Heart right ventricle (tissue), 16 donors: ENCODE measurements around the gene SLC9C2. TPM values are rescaled to one million over a fixed set of nuclear protein-coding genes. Genes with fewer than 3 reads are reported as not detected.
A peak's percentile ranks its signal among the peaks of the same experiment; 100 is the strongest.

Experiments used
- ATAC-seq, 8 donors: fragments of 200-7000 bp; cut with Tn5 transposase; one replicate each; pipeline ENCODE4 v1.9.1; 2020; ENCODE audit warnings: mild to moderate bottlenecking in 8 of 8, moderate library complexity in 8 of 8, moderate number of reproducible peaks in 1 of 8
- DNase-seq, 2 donors: peaks; one replicate each; pipeline ENCODE4 v3.0.0-alpha.2; 2020
- H3K27ac ChIP-seq, 10 donors: fragments of 200-600 bp; sonication (generic) in 2 of 10; one replicate each; pipeline versions ENCODE4 v1.5.0 to v1.8.0; 2020 to 2022; ENCODE audit warnings: mild to moderate bottlenecking in 3 of 10
- H3K27me3 ChIP-seq, 7 donors: fragments of 200-600 bp; one replicate each; pipeline ENCODE4 v1.8.0; 2021 to 2022; ENCODE audit warnings: mild to moderate bottlenecking in 2 of 7
- H3K36me3 ChIP-seq, 9 donors: fragments of 200-600 bp; sonication (generic) in 1 of 9; one replicate each; pipeline versions ENCODE4 v1.5.0 to v1.8.0; 2020 to 2022; ENCODE audit warnings: mild to moderate bottlenecking in 2 of 9
- H3K4me1 ChIP-seq, 9 donors: fragments of 200-600 bp; sonication (generic) in 1 of 9; one replicate each; pipeline versions ENCODE4 v1.5.0 to v1.8.0; 2020 to 2022; ENCODE audit warnings: mild to moderate bottlenecking in 4 of 9
- H3K4me3 ChIP-seq, 10 donors: fragments of 200-600 bp; sonication (generic) in 2 of 10; one replicate each; pipeline versions ENCODE4 v1.5.0 to v1.8.0; 2020 to 2022; ENCODE audit warnings: mild to moderate bottlenecking in 7 of 10, moderate library complexity in 2 of 10
- H3K9me3 ChIP-seq, 11 donors: fragments of 200-600 bp in 10 of 11; sonication (generic) in 2 of 11; one replicate each; pipeline versions ENCODE4 v1.5.0 to v1.8.0; 2013 to 2022; ENCODE audit warnings: mild to moderate bottlenecking in 2 of 11, control low read depth in 1 of 11, moderate library complexity in 1 of 11
- CTCF ChIP-seq, 9 donors: fragments of 200-600 bp; sonication (generic) in 2 of 9; IDR thresholded peaks; one replicate each; pipeline versions ENCODE4 v1.5.0 to v1.8.0; 2021 to 2022; ENCODE audit warnings: antibody characterized with exemption in 9 of 9, mild to moderate bottlenecking in 5 of 9, moderate library complexity in 1 of 9
- WGBS, 2 donors: extraction: QIAGEN DNeasy Blood & Tissue Kit; methylation state at CpG; one replicate each; pipeline ENCODE4 v1.1.7; 2013; ENCODE audit warnings: inconsistent platforms in 1 of 2; 5-methylcytosine and 5-hydroxymethylcytosine counted together
- intact Hi-C, 10 donors: fragments of 100-400 bp; cut with DNase I; formaldehyde crosslinking; loops; one replicate each; pipeline versions ENCODE4 v1.11.1 to v1.14.2; 2022
- polyA plus RNA-seq, 2 donors: library from polyadenylated mRNA; stranded (reverse); fragments of 200-250 nt; gene quantifications; one replicate each; pipeline ENCODE4 v1.2.3, GENCODE V29; 2013
- total RNA-seq, 10 donors: library from RNA; stranded (reverse); fragmentation: NEBNext Ultra II Directional in 3 of 10; extraction: Animal tissue kit (Norgen Biotek cat#: 25700) in 3 of 10; gene quantifications; one replicate each; pipeline versions ENCODE4 v1.2.1 to v1.2.4, GENCODE V29; 2021 to 2023
- donor health status: Arrhythmogenic right ventricular cardiomyopathy.
- donor health status: ischemic (EF 13 %, LVEDD 7.1; RV severe dilation, severe dysfunction).
- donor health status: healthy with polysubstance abuse.
- donor health status: DM: no; HTN: yes; CAD: no.
- donor health status: DM: no; HTN: no; CAD: no.
- donor health status: ischemic (EF 25% LVEDD 6.9; RV normal size, moderate dysfunction).
- donor health status: ischemic (EF 25% LVEDD 5.7; RV mildly dilated, moderate dysfunction).
- donor health status: healthy.
- donor health status: DM: yes; HTN: yes; CAD: no.
- donor health status: Ischemic cardiomyopathy.
- donor health status: ischemic (EF 35%, LVEDD 5.7; RV mildly dilated, moderate dysfunction).
- donor health status: nonischemic (EF 11% LVEDD 7.7; RV severe dilation, severe dysfunction).
- donor health status: DM: yes; HTN: yes; CAD: no.
- donor health status: PGD.
- donor health status: ischemic (EF 29% LVEDD 5.4; RV normal size, mild dysfunction).
- donor health status: nonischemic (EF 23%, LVEDD 6.1; RV moderate dilation, normal function).

Gene SLC9C2
- total and polyA plus RNA-seq, 12 donors: 0.04 to 2.0 (median 0.43) TPM; not detected in 7

GRCh38 chr1:173553312-173553711 lies 49.6 kb downstream of the SLC9C2 start:
- Histone ChIP-seq H3K4me1 (peaks cover 0 to 3% (median 0%) of the 10 kb centered on the region in 9 donors), H3K36me3 (no peaks in the 10 kb centered on the region), H3K27ac (no peak overlapping the region), H3K27me3 (no peaks in the 10 kb centered on the region), H3K9me3 (no peaks in the 10 kb centered on the region), H3K4me3 (no peak overlapping the region)
- intact Hi-C loops: no loop called here
- no peak for TF ChIP-seq CTCF (IDR thresholded peaks at IDR 0.05)
- DNase-seq (no peak), ATAC-seq (no peak)

- Histone ChIP-seq H3K9me3 (no peaks in the 10 kb centered on the region), H3K36me3 (no peaks in the 10 kb centered on the region), H3K4me3 (no peak overlapping the region), H3K27ac (peak overlapping the region in 1 of 10 donors; percentile 14), H3K4me1 (peaks cover 0 to 3% (median 0%) of the 10 kb centered on the region in 9 donors), H3K27me3 (no peaks in the 10 kb centered on the region)
- ATAC-seq (no peak), DNase-seq (no peak)
- no peak for TF ChIP-seq CTCF (IDR thresholded peaks at IDR 0.05)
- 92 to 96% methylated on average over 3 of the region's 3 CpGs for WGBS, 2 donors
- intact Hi-C loops: loop anchor here in 1 of 10 donors (1.0 kb wide), 1 partner anchor 12 kb away; no protein-coding TSS in a partner anchor
These were observed 51.2 kb downstream of the SLC9C2 start for GRCh38 chr1:173551699-173552098.

GRCh38 chr1:173549813-173550212 lies 53.1 kb downstream of the SLC9C2 start:
- H3K4me1 ChIP-seq: peaks cover 0 to 3% (median 0%) of the 10 kb centered on the region in 9 donors
- H3K9me3 ChIP-seq: no peaks in the 10 kb centered on the region
- H3K36me3 ChIP-seq: no peaks in the 10 kb centered on the region
- intact Hi-C loops: no loop called here
- H3K27me3 ChIP-seq: no peaks in the 10 kb centered on the region
- no peak overlapping the region for H3K27ac ChIP-seq
- DNase-seq: no peak
- no peak for ATAC-seq
- TF ChIP-seq CTCF (IDR thresholded peaks at IDR 0.05): no peak
- H3K4me3 ChIP-seq: no peak overlapping the region
- WGBS, 2 donors: 72 to 76% methylated on average over 2 of the region's 2 CpGs

GRCh38 chr1:173545688-173546087 lies 57.2 kb downstream of the SLC9C2 start:
- no peak for DNase-seq
- H3K27me3 ChIP-seq: no peaks in the 10 kb centered on the region
- intact Hi-C loops: no loop called here
- H3K4me1 ChIP-seq: no peaks in the 10 kb centered on the region
- H3K4me3 ChIP-seq: no peak overlapping the region
- no peak for ATAC-seq
- 68 to 81% methylated on average over 3 of the region's 3 CpGs for WGBS, 2 donors
- no peak overlapping the region for H3K27ac ChIP-seq
- H3K36me3 ChIP-seq: no peaks in the 10 kb centered on the region
- H3K9me3 ChIP-seq: peaks cover 0 to 9% (median 0%) of the 10 kb centered on the region in 11 donors
- TF ChIP-seq CTCF (IDR thresholded peaks at IDR 0.05): no peak
